ENCODE data around the gene SLC6A2. TPM values are rescaled to one million over a fixed set of nuclear protein-coding genes. Genes with fewer than 3 reads are reported as not detected.

SLC6A2 gene
- total RNA-seq, 4 donors from 2014 or later: 0.51 to 2.1 (median 1.0) TPM; not detected in 1

- Histone ChIP-seq H3K27me3 (no peaks in the 10 kb centered on the region), H3K4me1 (no peaks in the 10 kb centered on the region), H3K36me3 (no peaks in the 10 kb centered on the region), H3K9me3 (no peaks in the 10 kb centered on the region), H3K4me3 (no peak overlapping the region), H3K27ac (no peak overlapping the region)
- intact Hi-C loops (cut with DNase I; ENCODE audit: low total_unique reads): no loop called here
- no peak for DNase-seq
- no peak for TF ChIP-seq POLR2A (IDR thresholded peaks at IDR 0.05)
Measured at GRCh38 chr16:55671206-55671973, 15.6 kb downstream of the SLC6A2 start.

- TF ChIP-seq POLR2A (IDR thresholded peaks at IDR 0.05) (no peak), CTCF (IDR thresholded peaks at IDR 0.05) (no peak)
- Histone ChIP-seq H3K27me3 (no peaks in the 10 kb centered on the region), H3K4me3 (no peak overlapping the region), H3K9me3 (no peaks in the 10 kb centered on the region), H3K4me1 (no peaks in the 10 kb centered on the region), H3K36me3 (no peaks in the 10 kb centered on the region), H3K27ac (no peak overlapping the region)
- no peak for DNase-seq
- intact Hi-C loops (cut with DNase I; ENCODE audit: low total_unique reads): no loop called here
Measured at GRCh38 chr16:55671974-55672280, 16.1 kb downstream of the SLC6A2 start.

GRCh38 chr16:55672471-55672870 is 16.7 kb downstream of the SLC6A2 start:
- no peak overlapping the region for H3K27ac ChIP-seq
- H3K9me3 ChIP-seq: no peaks in the 10 kb centered on the region
- DNase-seq: peak in 1 of 2 donors; percentile 34
- no peaks in the 10 kb centered on the region for H3K27me3 ChIP-seq
- H3K36me3 ChIP-seq: no peaks in the 10 kb centered on the region
- H3K4me1 ChIP-seq: no peaks in the 10 kb centered on the region
- no peak overlapping the region for H3K4me3 ChIP-seq
- no peak for TF ChIP-seq POLR2A (IDR thresholded peaks at IDR 0.05)
- no peak for TF ChIP-seq CTCF (IDR thresholded peaks at IDR 0.05)
- intact Hi-C loops (cut with DNase I; ENCODE audit: low total_unique reads): no loop called here

- DNase-seq: no peak
- no peaks in the 10 kb centered on the region for H3K36me3 ChIP-seq
- H3K4me3 ChIP-seq: no peak overlapping the region
- no peak overlapping the region for H3K27ac ChIP-seq
- H3K4me1 ChIP-seq: no peaks in the 10 kb centered on the region
- TF ChIP-seq CTCF (IDR thresholded peaks at IDR 0.05) (no peak), POLR2A (IDR thresholded peaks at IDR 0.05) (no peak)
- no peaks in the 10 kb centered on the region for H3K9me3 ChIP-seq
- no peaks in the 10 kb centered on the region for H3K27me3 ChIP-seq
- intact Hi-C loops (cut with DNase I; ENCODE audit: low total_unique reads): no loop called here
Measured at GRCh38 chr16:55678161-55678821, 22.5 kb downstream of the SLC6A2 start.

- DNase-seq: no peak
- H3K27ac ChIP-seq: no peak overlapping the region
- H3K4me3 ChIP-seq: no peak overlapping the region
- intact Hi-C loops (cut with DNase I; ENCODE audit: low total_unique reads): no loop called here
- no peaks in the 10 kb centered on the region for H3K36me3 ChIP-seq
- no peaks in the 10 kb centered on the region for H3K9me3 ChIP-seq
- TF ChIP-seq CTCF (IDR thresholded peaks at IDR 0.05) (no peak), POLR2A (IDR thresholded peaks at IDR 0.05) (no peak)
- no peaks in the 10 kb centered on the region for H3K4me1 ChIP-seq
- H3K27me3 ChIP-seq: no peaks in the 10 kb centered on the region
Measured at GRCh38 chr16:55682086-55682485, 26.3 kb downstream of the SLC6A2 start.

Measured in uterus (tissue), 4 donors.